SK-N-SH (cell line): ENCODE results near the gene PLA2G5. TPM values are rescaled to one million over a fixed set of nuclear protein-coding genes. Genes with fewer than 3 reads are reported as not detected.

Experiments used
- CTCF ChIA-PET: fragments of 300-600, 350-600 bp; formaldehyde crosslinking; extraction: SDS; loops from one replicate; lab custom pipeline; 2021; lab: Yijun Ruan, JAX
- POLR2A ChIA-PET: fragments of 350-600 bp; sonication (Branson Sonifier 250); formaldehyde crosslinking; extraction: SDS; loops from one replicate; lab custom pipeline; 2020; ENCODE audit warnings: antibody characterized with exemption, inconsistent platforms; lab: Yijun Ruan, JAX
- DNase-seq: peaks from one replicate; pipeline ENCODE4 v3.0.0; 2012
- H2AFZ ChIP-seq: fragments of 200-600 bp; sonication (generic); 2 replicates; pipeline ENCODE4 v1.8.1; 2016; ENCODE audit warnings: antibody characterized with exemption, mild to moderate bottlenecking, low read depth
- H3F3A ChIP-seq: fragments of 200-600 bp; sonication (generic); replicated peaks from 2 replicates; pipeline ENCODE3; 2016; ENCODE audit warnings: antibody characterized with exemption, mild to moderate bottlenecking; ENCODE audit not compliant: insufficient read depth
- H3K27ac ChIP-seq, 2 experiments: fragments of 200-500 bp in 1 of 2; fragments of 200-600 bp in 1 of 2; sonication (Bioruptor generic) in 1 of 2; sonication (generic), shearing (Covaris generic) in 1 of 2; 2 replicates each; pipeline versions ENCODE4 v1.5.1 to v1.6.1; 2014 to 2016; ENCODE audit warnings: low read depth in 2 of 2, inconsistent platforms in 1 of 2, low read length in 1 of 2, mild to moderate bottlenecking in 1 of 2, mixed read lengths in 1 of 2
- H3K27me3 ChIP-seq: fragments of 200-600 bp; sonication (generic), shearing (Covaris generic); 2 replicates; pipeline ENCODE4 v1.6.1; 2016; ENCODE audit warnings: mixed run types; ENCODE audit not compliant: insufficient read depth
- H3K36me3 ChIP-seq, 2 experiments: fragments of 200-500 bp in 1 of 2; fragments of 200-600 bp in 1 of 2; sonication (Bioruptor generic) in 1 of 2; sonication (generic) in 1 of 2; replicated peaks in 1 of 2; 2 replicates each; pipeline versions ENCODE3 to v1.5.1; 2014 to 2016; ENCODE audit warnings: low read length in 1 of 2, mild to moderate bottlenecking in 1 of 2; ENCODE audit not compliant: insufficient read depth in 2 of 2, control insufficient read depth in 1 of 2
- H3K4me1 ChIP-seq, 2 experiments: fragments of 200-500 bp in 1 of 2; fragments of 200-600 bp in 1 of 2; sonication (Bioruptor generic) in 1 of 2; sonication (generic), shearing (Covaris generic) in 1 of 2; 2 replicates each; pipeline versions ENCODE4 v1.5.1 to v1.6.1; 2014 to 2016; ENCODE audit warnings: low read depth in 1 of 2, low read length in 1 of 2, mixed run types in 1 of 2; ENCODE audit not compliant: insufficient read depth in 2 of 2, control insufficient read depth in 1 of 2
- H3K4me2 ChIP-seq: fragments of 200-600 bp; sonication (generic), shearing (Covaris generic); 2 replicates; pipeline ENCODE4 v1.6.1; 2017; ENCODE audit warnings: mixed run types
- H3K4me3 ChIP-seq, 2 experiments: fragments of 200-500 bp in 1 of 2; fragments of 200-600 bp in 1 of 2; sonication (Bioruptor generic) in 1 of 2; sonication (generic), shearing (Covaris generic) in 1 of 2; 2 replicates each; pipeline versions ENCODE4 v1.5.1 to v1.8.1; 2014 to 2016; ENCODE audit warnings: low read depth in 2 of 2, inconsistent platforms in 1 of 2, low read length in 1 of 2, mild to moderate bottlenecking in 1 of 2, mixed read lengths in 1 of 2, moderate library complexity in 1 of 2
- H3K79me2 ChIP-seq: fragments of 200-600 bp; sonication (generic); 2 replicates; pipeline ENCODE4 v1.8.1; 2017; ENCODE audit warnings: mild to moderate bottlenecking; ENCODE audit not compliant: insufficient read depth
- H3K9ac ChIP-seq: fragments of 200-600 bp; sonication (generic); 2 replicates; pipeline ENCODE4 v1.6.1; 2017; ENCODE audit warnings: mixed run types
- H3K9me2 ChIP-seq: fragments of 200-600 bp; sonication (generic); 2 replicates; pipeline ENCODE4 v1.6.1; 2017; ENCODE audit warnings: mixed run types
- H3K9me3 ChIP-seq: fragments of 200-600 bp; sonication (generic); 2 replicates; pipeline ENCODE4 v1.6.1; 2017; ENCODE audit warnings: mixed run types, mild to moderate bottlenecking, moderate library complexity
- H4K20me1 ChIP-seq: fragments of 200-600 bp; sonication (generic); 2 replicates; pipeline ENCODE4 v1.6.1; 2017; ENCODE audit warnings: mild to moderate bottlenecking, mixed run types; ENCODE audit not compliant: insufficient read depth
- ELF1 ChIP-seq: IDR thresholded peaks from 2 replicates; pipeline ENCODE4 v1.4.0; 2012
- FOXJ3 ChIP-seq: sonication (generic); formaldehyde crosslinking; IDR thresholded peaks from 2 replicates; pipeline ENCODE4 v1.5.1; 2020; ENCODE audit warnings: mild to moderate bottlenecking, missing genetic modification reagents
- GATA2 ChIP-seq: sonication (generic); formaldehyde crosslinking; IDR thresholded peaks from 2 replicates; pipeline ENCODE4 v1.5.0; 2020; ENCODE audit warnings: mild to moderate bottlenecking, missing genetic modification reagents
- MXI1 ChIP-seq: IDR thresholded peaks from 2 replicates; pipeline ENCODE4 v1.6.1; 2012; ENCODE audit warnings: mild to moderate bottlenecking, low read depth, low read length, improper control_type of control experiment
- NFIC ChIP-seq: IDR thresholded peaks from 2 replicates; pipeline ENCODE4 v1.4.0; 2012; ENCODE audit warnings: borderline replicate concordance
- NRF1 ChIP-seq: IDR thresholded peaks from 2 replicates; pipeline ENCODE4 v1.6.1; 2012; ENCODE audit warnings: low read depth, mild to moderate bottlenecking, low read length
- RCOR1 ChIP-seq: fragments of 150-350 bp; IDR thresholded peaks from 2 replicates; pipeline ENCODE4 v1.6.1; 2017; ENCODE audit warnings: antibody characterized with exemption, low read length
- SIN3A ChIP-seq: IDR thresholded peaks from 2 replicates; pipeline ENCODE4 v1.6.1; 2012; ENCODE audit warnings: low read depth, mild to moderate bottlenecking, low read length, moderate library complexity, borderline replicate concordance
- TEAD4 ChIP-seq: IDR thresholded peaks from 2 replicates; pipeline ENCODE4 v1.4.0; 2012; ENCODE audit warnings: mild to moderate bottlenecking, borderline replicate concordance; ENCODE audit not compliant: insufficient read depth
- YY1 ChIP-seq: IDR thresholded peaks from 2 replicates; pipeline ENCODE4 v1.4.0; 2012; ENCODE audit warnings: low read depth, mild to moderate bottlenecking
- ZBTB33 ChIP-seq: IDR thresholded peaks from 2 replicates; pipeline ENCODE4 v1.4.0; 2012; ENCODE audit warnings: low read depth, borderline replicate concordance
- WGBS: methylation state at CpG from one replicate; pipeline ENCODE4 v1.1.6; 2017; ENCODE audit warnings: low lambda C conversion rate; 5-methylcytosine and 5-hydroxymethylcytosine counted together
- polyA plus RNA-seq, 3 experiments: library from polyadenylated mRNA; depleted of rRNA; stranded (reverse); fragments of >200 nt; gene quantifications; 2 replicates each; pipeline ENCODE4 v1.2.3, GENCODE V29; 2012
- TF ChIP-seq, protein P1 (sequence below): IDR thresholded peaks from 2 replicates; pipeline ENCODE4 v1.6.1; 2012; ENCODE audit warnings: mild to moderate bottlenecking, low read depth, low read length, moderate library complexity
- TF ChIP-seq, protein P2 (sequence below): IDR thresholded peaks from 2 replicates; pipeline ENCODE4; 2012

The PLA2G5 gene
- polyA plus RNA-seq, 1 of the 3 experiments (the other 2 are of a cell fraction): not detected

DNA sequence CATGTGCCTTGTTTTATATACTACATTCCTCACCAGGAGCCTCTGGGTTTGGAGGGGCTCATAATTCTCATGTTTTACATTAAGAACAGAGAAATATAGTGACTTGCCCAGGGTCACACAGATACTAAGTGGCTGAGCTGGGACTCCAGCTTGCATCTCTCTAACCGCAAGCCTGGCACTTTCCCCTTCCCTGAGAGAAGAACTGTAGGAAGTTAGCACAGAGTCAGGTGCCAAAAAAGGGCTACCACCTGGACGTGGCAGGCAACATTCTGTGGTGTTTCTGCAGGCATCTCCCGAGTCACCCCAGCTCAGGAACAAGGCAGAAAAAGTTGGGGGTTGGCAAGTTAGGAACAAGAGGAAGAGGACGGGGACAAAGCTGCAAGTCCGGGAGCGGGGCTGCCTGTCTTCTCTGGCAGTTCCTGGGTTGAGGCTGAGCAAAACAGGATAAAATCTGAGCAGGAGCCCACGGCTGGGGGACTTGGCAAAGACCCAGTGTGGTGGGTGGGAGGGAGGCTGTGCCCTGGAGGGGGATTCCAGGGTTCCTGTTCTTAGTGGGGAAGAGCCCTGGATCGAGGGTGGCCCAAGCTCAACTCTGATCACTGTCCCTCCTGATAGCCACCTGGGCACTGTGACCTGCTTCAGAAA lies 9.8 kb downstream of the PLA2G5 start:
- Histone ChIP-seq H3F3A (no peaks in the 10 kb centered on the region), H3K79me2 (no peaks in the 10 kb centered on the region), H3K36me3 (no peaks in the 10 kb centered on the region), H3K9me3 (no peaks in the 10 kb centered on the region), H3K4me2 (no peak overlapping the region), H3K9ac (no peak overlapping the region), H4K20me1 (no peaks in the 10 kb centered on the region), H3K27ac (no peak overlapping the region), H3K4me3 (no peak overlapping the region), H2AFZ (no peak overlapping the region), H3K27me3 (peaks cover 19% of the 10 kb centered on the region; the same call in 1 of the 2 replicates), H3K4me1 (peaks cover 0 to 10% of the 10 kb centered on the region in 2 experiments; a peak in 1 of 4 replicates), H3K9me2 (no peaks in the 10 kb centered on the region)
- 31% methylated on average over 8 of the region's 8 CpGs for WGBS
- DNase-seq: peak; percentile 17
- CTCF ChIA-PET: interaction anchor here (0.7 to 0.9 kb wide), 2 partner anchors 105 to 198 kb away, joined by 3 read pairs; partner anchors contain the start of gene OTUD3
- TF ChIP-seq, protein P1, sequence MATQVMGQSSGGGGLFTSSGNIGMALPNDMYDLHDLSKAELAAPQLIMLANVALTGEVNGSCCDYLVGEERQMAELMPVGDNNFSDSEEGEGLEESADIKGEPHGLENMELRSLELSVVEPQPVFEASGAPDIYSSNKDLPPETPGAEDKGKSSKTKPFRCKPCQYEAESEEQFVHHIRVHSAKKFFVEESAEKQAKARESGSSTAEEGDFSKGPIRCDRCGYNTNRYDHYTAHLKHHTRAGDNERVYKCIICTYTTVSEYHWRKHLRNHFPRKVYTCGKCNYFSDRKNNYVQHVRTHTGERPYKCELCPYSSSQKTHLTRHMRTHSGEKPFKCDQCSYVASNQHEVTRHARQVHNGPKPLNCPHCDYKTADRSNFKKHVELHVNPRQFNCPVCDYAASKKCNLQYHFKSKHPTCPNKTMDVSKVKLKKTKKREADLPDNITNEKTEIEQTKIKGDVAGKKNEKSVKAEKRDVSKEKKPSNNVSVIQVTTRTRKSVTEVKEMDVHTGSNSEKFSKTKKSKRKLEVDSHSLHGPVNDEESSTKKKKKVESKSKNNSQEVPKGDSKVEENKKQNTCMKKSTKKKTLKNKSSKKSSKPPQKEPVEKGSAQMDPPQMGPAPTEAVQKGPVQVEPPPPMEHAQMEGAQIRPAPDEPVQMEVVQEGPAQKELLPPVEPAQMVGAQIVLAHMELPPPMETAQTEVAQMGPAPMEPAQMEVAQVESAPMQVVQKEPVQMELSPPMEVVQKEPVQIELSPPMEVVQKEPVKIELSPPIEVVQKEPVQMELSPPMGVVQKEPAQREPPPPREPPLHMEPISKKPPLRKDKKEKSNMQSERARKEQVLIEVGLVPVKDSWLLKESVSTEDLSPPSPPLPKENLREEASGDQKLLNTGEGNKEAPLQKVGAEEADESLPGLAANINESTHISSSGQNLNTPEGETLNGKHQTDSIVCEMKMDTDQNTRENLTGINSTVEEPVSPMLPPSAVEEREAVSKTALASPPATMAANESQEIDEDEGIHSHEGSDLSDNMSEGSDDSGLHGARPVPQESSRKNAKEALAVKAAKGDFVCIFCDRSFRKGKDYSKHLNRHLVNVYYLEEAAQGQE: no peak
- TF ChIP-seq GATA2 (CRISPR knock-in tag): no peak
- TF ChIP-seq NFIC: no peak
- TF ChIP-seq NRF1: no peak
- no peak for TF ChIP-seq YY1
- TF ChIP-seq SIN3A: no peak
- TF ChIP-seq FOXJ3: no peak
- TF ChIP-seq TEAD4: no peak
- TF ChIP-seq RCOR1: no peak
- no peak for TF ChIP-seq ZBTB33
- TF ChIP-seq MXI1: no peak
- TF ChIP-seq, protein P2, sequence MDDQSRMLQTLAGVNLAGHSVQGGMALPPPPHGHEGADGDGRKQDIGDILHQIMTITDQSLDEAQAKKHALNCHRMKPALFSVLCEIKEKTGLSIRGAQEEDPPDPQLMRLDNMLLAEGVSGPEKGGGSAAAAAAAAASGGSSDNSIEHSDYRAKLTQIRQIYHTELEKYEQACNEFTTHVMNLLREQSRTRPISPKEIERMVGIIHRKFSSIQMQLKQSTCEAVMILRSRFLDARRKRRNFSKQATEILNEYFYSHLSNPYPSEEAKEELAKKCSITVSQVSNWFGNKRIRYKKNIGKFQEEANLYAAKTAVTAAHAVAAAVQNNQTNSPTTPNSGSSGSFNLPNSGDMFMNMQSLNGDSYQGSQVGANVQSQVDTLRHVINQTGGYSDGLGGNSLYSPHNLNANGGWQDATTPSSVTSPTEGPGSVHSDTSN: no peak
- TF ChIP-seq ELF1: no peak
- POLR2A ChIA-PET: no interaction called here
